Smooth muscle cell (in vitro differentiated cells): ENCODE data around the gene C10orf90. TPM values are rescaled to one million over a fixed set of nuclear protein-coding genes. Genes with fewer than 3 reads are reported as not detected.

ENCODE experiments used
- DNase-seq: peaks from one replicate; lab custom pipeline; 2025; ENCODE audit not compliant: unreplicated experiment; lab: John Stamatoyannopoulos, UW
- H2AFZ ChIP-seq: fragments of 200-600 bp; sonication (generic); 2 replicates; pipeline ENCODE4 v1.6.0; 2016; ENCODE audit warnings: antibody characterized with exemption, low read depth, mild to moderate bottlenecking
- H3F3A ChIP-seq: fragments of 200-600 bp; sonication (generic); 2 replicates; pipeline ENCODE4 v1.6.0; 2017; ENCODE audit warnings: antibody characterized with exemption, low read depth
- H3K27ac ChIP-seq: fragments of 200-600 bp; sonication (generic); 2 replicates; pipeline ENCODE4 v1.5.1; 2016; ENCODE audit warnings: low read depth, mild to moderate bottlenecking
- H3K27me3 ChIP-seq: fragments of 200-600 bp; sonication (generic); 2 replicates; pipeline ENCODE4 v1.6.1; 2016; ENCODE audit warnings: low read depth, mild to moderate bottlenecking
- H3K36me3 ChIP-seq: fragments of 200-600 bp; sonication (generic); 2 replicates; pipeline ENCODE4 v1.5.1; 2016; ENCODE audit warnings: low read depth
- H3K4me1 ChIP-seq: fragments of 200-600 bp; sonication (generic); 2 replicates; pipeline ENCODE4 v1.5.1; 2016; ENCODE audit warnings: low read depth
- H3K4me2 ChIP-seq: fragments of 200-600 bp; sonication (generic); 2 replicates; pipeline ENCODE4 v1.6.0; 2016; ENCODE audit warnings: mild to moderate bottlenecking
- H3K4me3 ChIP-seq: fragments of 200-600 bp; sonication (generic); 2 replicates; pipeline ENCODE4 v1.5.1; 2016; ENCODE audit warnings: mild to moderate bottlenecking
- H3K79me2 ChIP-seq: fragments of 200-600 bp; sonication (generic); 2 replicates; pipeline ENCODE4 v1.6.0; 2016; ENCODE audit warnings: low read depth, mild to moderate bottlenecking
- H3K9ac ChIP-seq: fragments of 200-600 bp; sonication (generic); 2 replicates; pipeline ENCODE4 v1.6.0; 2016; ENCODE audit warnings: low read depth
- H3K9me3 ChIP-seq: fragments of 200-600 bp; sonication (generic); replicated peaks from 2 replicates; pipeline ENCODE4 v1.5.1; 2016; ENCODE audit warnings: low read depth
- H4K20me1 ChIP-seq: fragments of 200-600 bp; sonication (generic); 2 replicates; pipeline ENCODE4 v1.6.0; 2016; ENCODE audit warnings: low read depth
- CTCF ChIP-seq: fragments of 200-600 bp; sonication (generic); IDR thresholded peaks from 2 replicates; pipeline ENCODE4 v1.5.1; 2017; ENCODE audit warnings: borderline replicate concordance, mild to moderate bottlenecking, antibody characterized with exemption; ENCODE audit not compliant: insufficient read depth, poor library complexity, severe bottlenecking
- WGBS: methylation state at CpG from one replicate; pipeline ENCODE4 v1.1.7; 2016; ENCODE audit warnings: low lambda C conversion rate; 5-methylcytosine and 5-hydroxymethylcytosine counted together
- polyA plus RNA-seq: library from polyadenylated mRNA; unstranded; fragments of >200 nt; fragmentation: Nextera tagmentation; extraction: Ambion mirVana; gene quantifications from 2 replicates; pipeline ENCODE4 v1.2.1, GENCODE V29; 2016
- total RNA-seq: library from RNA; depleted of rRNA; stranded (reverse); fragments of >200 nt; gene quantifications from 2 replicates; pipeline ENCODE4 v1.2.3, GENCODE V29; 2014

Gene C10orf90
- total and polyA plus RNA-seq, 2 experiments from 2014 or later = 0.10 to 1.8 TPM

GRCh38 chr10:126458466-126458865 lies 212.0 kb downstream of the C10orf90 start:
- no peak for TF ChIP-seq CTCF
- H3K27me3 ChIP-seq = no peaks in the 10 kb centered on the region
- no peak overlapping the region for H3K4me2 ChIP-seq
- H2AFZ ChIP-seq = no peak overlapping the region
- H3K79me2 ChIP-seq = no peaks in the 10 kb centered on the region
- DNase-seq = no peak
- H3F3A ChIP-seq = no peaks in the 10 kb centered on the region
- H3K36me3 ChIP-seq = no peaks in the 10 kb centered on the region
- no peaks in the 10 kb centered on the region for H3K4me1 ChIP-seq
- WGBS = 71% methylated on average over 1 of the region's 1 CpG
- no peaks in the 10 kb centered on the region for H4K20me1 ChIP-seq
- no peak overlapping the region for H3K27ac ChIP-seq
- H3K9me3 ChIP-seq = no peaks in the 10 kb centered on the region
- H3K4me3 ChIP-seq = no peak overlapping the region
- H3K9ac ChIP-seq = no peak overlapping the region

- Histone ChIP-seq H3K4me2 (no peak overlapping the region), H2AFZ (peak overlapping the region; percentile 54), H3K27me3 (no peaks in the 10 kb centered on the region), H4K20me1 (no peaks in the 10 kb centered on the region), H3K4me3 (no peak overlapping the region), H3K36me3 (no peaks in the 10 kb centered on the region), H3F3A (no peaks in the 10 kb centered on the region), H3K9ac (no peak overlapping the region), H3K79me2 (no peaks in the 10 kb centered on the region), H3K4me1 (no peaks in the 10 kb centered on the region), H3K9me3 (no peaks in the 10 kb centered on the region), H3K27ac (no peak overlapping the region)
- no peak for TF ChIP-seq CTCF
- WGBS = 48% methylated on average over 5 of the region's 5 CpGs
- no peak for DNase-seq
Measured at GRCh38 chr10:126456632-126457031, 213.9 kb downstream of the C10orf90 start.

- H3K27ac ChIP-seq = peak overlapping the region; percentile 5
- H3K4me1 ChIP-seq = no peaks in the 10 kb centered on the region
- no peak for DNase-seq
- no peak overlapping the region for H3K4me3 ChIP-seq
- no peaks in the 10 kb centered on the region for H3K79me2 ChIP-seq
- peak overlapping the region; percentile 11 for H3K4me2 ChIP-seq
- H2AFZ ChIP-seq = peak overlapping the region; percentile 54
- no peak overlapping the region for H3K9ac ChIP-seq
- H4K20me1 ChIP-seq = no peaks in the 10 kb centered on the region
- H3K36me3 ChIP-seq = no peaks in the 10 kb centered on the region
- WGBS = 25% methylated on average over 11 of the region's 11 CpGs
- H3K27me3 ChIP-seq = no peaks in the 10 kb centered on the region
- no peaks in the 10 kb centered on the region for H3K9me3 ChIP-seq
- no peak for TF ChIP-seq CTCF
- no peaks in the 10 kb centered on the region for H3F3A ChIP-seq
Measured at GRCh38 chr10:126455766-126456405, 214.6 kb downstream of the C10orf90 start.

- no peak overlapping the region for H3K4me3 ChIP-seq
- no peaks in the 10 kb centered on the region for H3K27me3 ChIP-seq
- no peaks in the 10 kb centered on the region for H3K36me3 ChIP-seq
- no peaks in the 10 kb centered on the region for H3K79me2 ChIP-seq
- H3K9ac ChIP-seq = no peak overlapping the region
- no peaks in the 10 kb centered on the region for H3K9me3 ChIP-seq
- DNase-seq = no peak
- no peak overlapping the region for H3K27ac ChIP-seq
- H4K20me1 ChIP-seq = no peaks in the 10 kb centered on the region
- TF ChIP-seq CTCF = no peak
- H3F3A ChIP-seq = no peaks in the 10 kb centered on the region
- no peak overlapping the region for H2AFZ ChIP-seq
- no peak overlapping the region for H3K4me2 ChIP-seq
- 83% methylated on average over 8 of the region's 8 CpGs for WGBS
- no peaks in the 10 kb centered on the region for H3K4me1 ChIP-seq
Measured at GRCh38 chr10:126455036-126455765, 215.3 kb downstream of the C10orf90 start.
